Sigmoid colon (tissue), 4 donors: ENCODE measurements around the gene ZBTB7C.

Experiments used
- CTCF ChIP-seq, 4 experiments: fragments of 450-650 bp in 3 of 4; fragments of 200-600 bp in 1 of 4; IDR thresholded peaks; one replicate each; pipeline ENCODE4 v1.5.1; 2016 to 2019; ENCODE audit warnings: antibody characterized with exemption in 4 of 4, mild to moderate bottlenecking in 3 of 4, moderate library complexity in 2 of 4
- POLR2A ChIP-seq, 2 donors: fragments of 450-650 bp; IDR thresholded peaks; one replicate each; pipeline ENCODE4 v1.6.1; 2016; ENCODE audit warnings: antibody characterized with exemption in 2 of 2, mild to moderate bottlenecking in 2 of 2, moderate library complexity in 2 of 2
- POLR2AphosphoS5 ChIP-seq, 4 donors: sonication (generic); formaldehyde crosslinking; IDR thresholded peaks; one replicate each; pipeline ENCODE4 v1.6.1; 2017; ENCODE audit warnings: antibody characterized with exemption in 4 of 4

GRCh38 chr18:48051945-48052840, 357.0 kb downstream of the ZBTB7C start:
- TF ChIP-seq CTCF (IDR thresholded peaks at IDR 0.05) = no peak
- TF ChIP-seq POLR2A (IDR thresholded peaks at IDR 0.05) = no peak
- no peak for TF ChIP-seq POLR2AphosphoS5 (IDR thresholded peaks at IDR 0.05)
